K562 (cell line): Measurements from ENCODE around the gene SPRR1A.

Source experiments
- CEBPB ChIP-seq: fragments of 450-650 bp; IDR thresholded peaks from 2 replicates; pipeline ENCODE4 v1.6.1; 2016; ENCODE audit warnings: missing genetic modification characterization, missing compliant biosample characterization
- CHAMP1 ChIP-seq: fragments of 450-650 bp; IDR thresholded peaks from 2 replicates; pipeline ENCODE4 v1.6.1; 2016; ENCODE audit warnings: mild to moderate bottlenecking
- CTCF ChIP-seq, 3 experiments: IDR thresholded peaks in 2 of 3; conservative IDR thresholded peaks in 1 of 3; 2 replicates each; pipeline ENCODE4 v1.5.1; 2011 to 2012; ENCODE audit warnings: low read length in 3 of 3, mild to moderate bottlenecking in 3 of 3, control low read depth in 2 of 3, improper control_type of control experiment in 1 of 3, inconsistent platforms in 1 of 3, low read depth in 1 of 3, mixed read lengths in 1 of 3, moderate library complexity in 1 of 3; ENCODE audit not compliant: insufficient read depth in 2 of 3
- ETV6 ChIP-seq, 3 experiments: fragments of 150-350 bp in 1 of 3; sonication (generic) in 1 of 3; formaldehyde crosslinking in 1 of 3; IDR thresholded peaks; 2 replicates each; pipeline versions ENCODE4 v1.6.1 to v1.8.0; 2014 to 2022; ENCODE audit warnings: borderline replicate concordance in 2 of 3, low read depth in 2 of 3, antibody characterized with exemption in 1 of 3, low read length in 1 of 3, mild to moderate bottlenecking in 1 of 3, missing genetic modification reagents in 1 of 3
- RFX5 ChIP-seq: IDR thresholded peaks from 2 replicates; pipeline ENCODE4 v1.6.1; 2011; ENCODE audit warnings: low read depth, mild to moderate bottlenecking, improper control_type of control experiment, low read length
- SPI1 ChIP-seq: IDR thresholded peaks from 2 replicates; pipeline ENCODE4 v1.6.1; 2011; ENCODE audit warnings: low read depth, low read length, control low read depth, borderline replicate concordance
- THRAP3 ChIP-seq: fragments of 450-650 bp; IDR thresholded peaks from 2 replicates; pipeline ENCODE4 v1.6.1; 2016; ENCODE audit warnings: mild to moderate bottlenecking, inconsistent platforms, borderline replicate concordance

- no peak for TF ChIP-seq CHAMP1
- TF ChIP-seq THRAP3 = no peak
- peak; percentile 68 to 75 (median 70) for TF ChIP-seq CTCF (IDR thresholded peaks at IDR 0.05 in 2 of 3, conservative IDR thresholded peaks at IDR 0.05 in 1 of 3; ENCODE audit: insufficient read depth in 2 of 3, low read depth in 1 of 3, low read length in 3 of 3)
- no peak for TF ChIP-seq SPI1
- TF ChIP-seq RFX5 = no peak
- no peak for TF ChIP-seq ETV6 (IDR thresholded peaks at IDR 0.05; ENCODE audit: borderline replicate concordance in 1 of 2, low read depth in 2 of 2, low read length in 1 of 2)
- TF ChIP-seq ETV6 (CRISPR knock-in tag; IDR thresholded peaks at IDR 0.05; ENCODE audit: borderline replicate concordance) = no peak
- TF ChIP-seq CEBPB (tag) = no peak
These were observed 23.3 kb upstream of the SPRR1A start for GRCh38 chr1:152960452-152961044.
